ENCODE results near the gene IL5.
"Not testable (repeated sequence)": the region's sequence is repeated elsewhere in the genome, so short reads cannot be mapped to it uniquely, and the experiment has no call there.

The IL5 gene

GRCh38 chr5:132513618-132514336, 29.5 kb downstream of the IL5 start:
- Mint-ChIP-seq H3K4me1 (ENCODE audit: low read depth) (peaks cover 14% of the 10 kb centered on the region), H3K9me3 (peaks cover 13% of the 10 kb centered on the region)
- H3K36me3 Mint-ChIP-seq (ENCODE audit: low read depth); H3K4me3 Mint-ChIP-seq; H3K27ac Mint-ChIP-seq; H3K27me3 Mint-ChIP-seq (ENCODE audit: low read depth): not testable (repeated sequence)

GRCh38 chr5:132510076-132510475, 33.2 kb downstream of the IL5 start:
- Mint-ChIP-seq H3K4me3 (no peak overlapping the region), H3K9me3 (peaks cover 13% of the 10 kb centered on the region), H3K36me3 (ENCODE audit: low read depth) (peaks cover 11% of the 10 kb centered on the region), H3K27ac (no peak overlapping the region), H3K4me1 (ENCODE audit: low read depth) (peaks cover 28% of the 10 kb centered on the region), H3K27me3 (ENCODE audit: low read depth) (peaks cover 15% of the 10 kb centered on the region)

- Mint-ChIP-seq H3K9me3 (no peaks in the 10 kb centered on the region), H3K27me3 (ENCODE audit: low read depth) (peaks cover 12% of the 10 kb centered on the region), H3K4me1 (ENCODE audit: low read depth) (peaks cover 24% of the 10 kb centered on the region), H3K36me3 (ENCODE audit: low read depth) (peaks cover 5% of the 10 kb centered on the region), H3K27ac (no peak overlapping the region), H3K4me3 (no peak overlapping the region)
Observed at GRCh38 chr5:132506094-132506692, 37.1 kb downstream of the IL5 start.

GRCh38 chr5:132505641-132506040, 37.7 kb downstream of the IL5 start:
- H3K27ac Mint-ChIP-seq, result no peak overlapping the region
- H3K4me1 Mint-ChIP-seq (ENCODE audit: low read depth), result peaks cover 30% of the 10 kb centered on the region
- H3K36me3 Mint-ChIP-seq (ENCODE audit: low read depth), result peaks cover 5% of the 10 kb centered on the region
- H3K9me3 Mint-ChIP-seq, result no peaks in the 10 kb centered on the region
- peaks cover 12% of the 10 kb centered on the region for H3K27me3 Mint-ChIP-seq (ENCODE audit: low read depth)
- H3K4me3 Mint-ChIP-seq, result no peak overlapping the region

- Mint-ChIP-seq H3K27me3 (ENCODE audit: low read depth) (peaks cover 12% of the 10 kb centered on the region), H3K9me3 (no peaks in the 10 kb centered on the region), H3K27ac (no peak overlapping the region), H3K4me3 (no peak overlapping the region), H3K36me3 (ENCODE audit: low read depth) (peaks cover 5% of the 10 kb centered on the region), H3K4me1 (ENCODE audit: low read depth) (peaks cover 37% of the 10 kb centered on the region)
Observed at GRCh38 chr5:132504746-132505145, 38.6 kb downstream of the IL5 start.

GRCh38 chr5:132503244-132503643, 40.1 kb downstream of the IL5 start:
- Mint-ChIP-seq H3K27ac (no peak overlapping the region), H3K36me3 (ENCODE audit: low read depth) (peaks cover 1% of the 10 kb centered on the region), H3K4me1 (ENCODE audit: low read depth) (peaks cover 35% of the 10 kb centered on the region), H3K4me3 (no peak overlapping the region), H3K9me3 (no peaks in the 10 kb centered on the region), H3K27me3 (ENCODE audit: low read depth) (peaks cover 12% of the 10 kb centered on the region)

- Mint-ChIP-seq H3K27me3 (ENCODE audit: low read depth) (peaks cover 8% of the 10 kb centered on the region), H3K27ac (no peak overlapping the region), H3K9me3 (no peaks in the 10 kb centered on the region), H3K4me1 (ENCODE audit: low read depth) (peaks cover 36% of the 10 kb centered on the region), H3K36me3 (ENCODE audit: low read depth) (peaks cover 1% of the 10 kb centered on the region), H3K4me3 (no peak overlapping the region)
Observed at GRCh38 chr5:132501961-132502931, 41.1 kb downstream of the IL5 start.

GRCh38 chr5:132501629-132501956, 41.7 kb downstream of the IL5 start:
- H3K4me3 Mint-ChIP-seq, result no peak overlapping the region
- no peak overlapping the region for H3K27ac Mint-ChIP-seq
- H3K9me3 Mint-ChIP-seq, result no peaks in the 10 kb centered on the region
- H3K4me1 Mint-ChIP-seq (ENCODE audit: low read depth), result peaks cover 36% of the 10 kb centered on the region
- peaks cover 1% of the 10 kb centered on the region for H3K36me3 Mint-ChIP-seq (ENCODE audit: low read depth)
- peaks cover 8% of the 10 kb centered on the region for H3K27me3 Mint-ChIP-seq (ENCODE audit: low read depth)

GRCh38 chr5:132500931-132501628, 42.2 kb downstream of the IL5 start:
- peaks cover 5% of the 10 kb centered on the region for H3K27me3 Mint-ChIP-seq (ENCODE audit: low read depth)
- H3K4me3 Mint-ChIP-seq, result no peak overlapping the region
- no peaks in the 10 kb centered on the region for H3K9me3 Mint-ChIP-seq
- peak overlapping the region; percentile 73 for H3K27ac Mint-ChIP-seq
- H3K36me3 Mint-ChIP-seq (ENCODE audit: low read depth), result peaks cover under 1% of the 10 kb centered on the region
- H3K4me1 Mint-ChIP-seq (ENCODE audit: low read depth), result peaks cover 34% of the 10 kb centered on the region

GRCh38 chr5:132500244-132500930, 42.9 kb downstream of the IL5 start:
- Mint-ChIP-seq H3K4me3 (no peak overlapping the region), H3K9me3 (no peaks in the 10 kb centered on the region)

GRCh38 chr5:132499440-132500243, 43.7 kb downstream of the IL5 start:
- H3K27me3 Mint-ChIP-seq (ENCODE audit: low read depth), result peaks cover 3% of the 10 kb centered on the region
- no peaks in the 10 kb centered on the region for H3K9me3 Mint-ChIP-seq
- H3K4me3 Mint-ChIP-seq, result no peak overlapping the region
- peaks cover 38% of the 10 kb centered on the region for H3K4me1 Mint-ChIP-seq (ENCODE audit: low read depth)
- H3K27ac Mint-ChIP-seq, result peak overlapping the region; percentile 76
- H3K36me3 Mint-ChIP-seq (ENCODE audit: low read depth), result no peaks in the 10 kb centered on the region

More at GRCh38 chr5:132500244-132500930, 42.9 kb downstream of the IL5 start:
- peaks cover 3% of the 10 kb centered on the region for H3K27me3 Mint-ChIP-seq (ENCODE audit: low read depth)
- no peaks in the 10 kb centered on the region for H3K36me3 Mint-ChIP-seq (ENCODE audit: low read depth)
- peak overlapping the region; percentile 76 for H3K27ac Mint-ChIP-seq
- H3K4me1 Mint-ChIP-seq (ENCODE audit: low read depth), result peaks cover 33% of the 10 kb centered on the region

GRCh38 chr5:132498686-132499271, 44.5 kb downstream of the IL5 start:
- Mint-ChIP-seq H3K27me3 (ENCODE audit: low read depth) (peaks cover 3% of the 10 kb centered on the region), H3K36me3 (ENCODE audit: low read depth) (no peaks in the 10 kb centered on the region), H3K27ac (peak overlapping the region; percentile 33), H3K4me3 (no peak overlapping the region), H3K4me1 (ENCODE audit: low read depth) (peaks cover 47% of the 10 kb centered on the region), H3K9me3 (no peaks in the 10 kb centered on the region)

GRCh38 chr5:132498152-132498551, 45.2 kb downstream of the IL5 start:
- Mint-ChIP-seq H3K9me3 (no peaks in the 10 kb centered on the region), H3K27me3 (ENCODE audit: low read depth) (no peaks in the 10 kb centered on the region), H3K36me3 (ENCODE audit: low read depth) (no peaks in the 10 kb centered on the region), H3K27ac (peak overlapping the region; percentile 85), H3K4me1 (ENCODE audit: low read depth) (peaks cover 53% of the 10 kb centered on the region), H3K4me3 (no peak overlapping the region)

Measured in T-helper 1 cell treated with Interleukin-12 subunit alpha and Interleukin-12 subunit beta and Interleukin-4 antibody, amounts not matched to agents 30 μg/mL and 1 μg/mL, for 36 hours (primary cell).